GM12878 (cell line): Measurements from ENCODE around the gene SOX10. TPM values are rescaled to one million over a fixed set of nuclear protein-coding genes. Genes with fewer than 3 reads are reported as not detected.

ENCODE experiments used
- ATAC-seq: fragments of 200-7000 bp; cut with Tn5 transposase; 3 replicates; pipeline ENCODE4 v1.9.1; 2020; ENCODE audit warnings: mild to moderate bottlenecking, moderate library complexity
- BruUV-seq: library from RNA; stranded (reverse); fragments of 400-500 nt; replicated peaks from 2 replicates; lab custom pipeline; 2021; lab: Mats Ljungman, UMichigan
- CTCF ChIA-PET: fragments of 300-600 bp; sonication (Branson Sonifier 250); formaldehyde crosslinking; extraction: SDS; loops from one replicate; lab custom pipeline; 2021; ENCODE audit warnings: inconsistent platforms; lab: Yijun Ruan, JAX
- POLR2A ChIA-PET: fragments of 350-600 bp; formaldehyde crosslinking; extraction: SDS; loops from one replicate; lab custom pipeline; 2021; ENCODE audit warnings: inconsistent platforms; lab: Charles Lee
- RAD21 ChIA-PET: fragments of 300-600 bp; sonication (Branson Sonifier 250); formaldehyde crosslinking; loops from one replicate; lab custom pipeline; 2023; ENCODE audit warnings: antibody characterized with exemption; ENCODE audit not compliant: unreplicated experiment; lab: Charles Lee
- SMC1A ChIA-PET: fragments of 300-600 bp; sonication (Branson Sonifier 250); formaldehyde crosslinking; loops from one replicate; lab custom pipeline; 2023; ENCODE audit not compliant: unreplicated experiment, uncharacterized antibody; lab: Charles Lee
- DNase-seq: peaks from one replicate; pipeline ENCODE4 v3.0.0-alpha.2; 2011; ENCODE audit warnings: low read depth, low spot score
- FAIRE-seq: peaks from 3 replicates; lab custom pipeline; 2011; peaks lifted over from hg19 to GRCh38; lab: Jason Lieb, UNC
- H2AFZ ChIP-seq: 2 replicates; pipeline ENCODE4 v1.6.0; 2011; ENCODE audit warnings: low read depth, low read length, control low read depth; ENCODE audit not compliant: control insufficient read depth
- H3K27ac ChIP-seq: 2 replicates; pipeline ENCODE4 v1.5.1; 2011; ENCODE audit warnings: control low read depth; ENCODE audit not compliant: control insufficient read depth, insufficient read depth
- H3K27me3 ChIP-seq, 2 experiments: replicated peaks in 1 of 2; 2 replicates each; pipeline versions ENCODE4 v1.6.0 to v1.6.1; 2011; ENCODE audit warnings: low read length in 1 of 2; ENCODE audit not compliant: control insufficient read depth in 2 of 2, insufficient read depth in 2 of 2
- H3K36me3 ChIP-seq, 2 experiments: 2 replicates each; pipeline ENCODE4 v1.5.1; 2011; ENCODE audit warnings: low read length in 1 of 2; ENCODE audit not compliant: control insufficient read depth in 2 of 2, insufficient read depth in 2 of 2
- H3K4me1 ChIP-seq: 2 replicates; pipeline ENCODE4 v1.6.1; 2011; ENCODE audit warnings: mild to moderate bottlenecking, low read length, moderate library complexity, mixed read lengths; ENCODE audit not compliant: control insufficient read depth, insufficient read depth
- H3K4me2 ChIP-seq: 2 replicates; pipeline ENCODE4 v1.6.0; 2011; ENCODE audit warnings: control low read depth; ENCODE audit not compliant: control insufficient read depth, insufficient read depth
- H3K4me3 ChIP-seq: fragments of 200-600 bp; sonication (generic); 2 replicates; pipeline ENCODE4 v1.5.1; 2016
- H3K79me2 ChIP-seq: 2 replicates; pipeline ENCODE4 v1.6.0; 2011; ENCODE audit warnings: low read length; ENCODE audit not compliant: control insufficient read depth, insufficient read depth
- H3K9ac ChIP-seq: 2 replicates; pipeline ENCODE4 v1.8.0; 2011; ENCODE audit warnings: low read length, control low read depth, mixed read lengths; ENCODE audit not compliant: control insufficient read depth, insufficient read depth
- H3K9me3 ChIP-seq: replicated peaks from 3 replicates; pipeline ENCODE4 v1.5.1; 2011; ENCODE audit warnings: mild to moderate bottlenecking, low read length; ENCODE audit not compliant: control insufficient read depth, insufficient read depth
- H4K20me1 ChIP-seq: 2 replicates; pipeline ENCODE4 v1.6.0; 2011; ENCODE audit not compliant: control insufficient read depth, insufficient read depth
- CBFB ChIP-seq: IDR thresholded peaks from 2 replicates; pipeline ENCODE4 v1.6.1; 2016; ENCODE audit warnings: antibody characterized with exemption, low read depth
- CHD1 ChIP-seq: IDR thresholded peaks from 2 replicates; pipeline ENCODE4 v1.6.1; 2012; ENCODE audit warnings: low read depth, low read length, improper control_type of control experiment
- KAT2A ChIP-seq: conservative IDR thresholded peaks from 2 replicates; pipeline ENCODE4 v1.6.1; 2011; ENCODE audit warnings: low read depth, low read length; ENCODE audit not compliant: control insufficient read depth
- PML ChIP-seq: IDR thresholded peaks from 2 replicates; pipeline ENCODE4 v1.6.1; 2012; ENCODE audit warnings: low read length, inconsistent platforms
- RBBP5 ChIP-seq: fragments of 200-600 bp; sonication (generic); conservative IDR thresholded peaks from 2 replicates; pipeline ENCODE4 v1.6.1; 2016
- RUNX3 ChIP-seq: IDR thresholded peaks from 2 replicates; pipeline ENCODE4 v1.6.1; 2012; ENCODE audit warnings: low read length, inconsistent platforms
- SUZ12 ChIP-seq: fragments of 200-600 bp; sonication (generic); IDR thresholded peaks from one replicate; pipeline ENCODE4 v1.6.1; 2018; ENCODE audit warnings: antibody characterized with exemption, mild to moderate bottlenecking; ENCODE audit not compliant: unreplicated experiment
- ZNF274 ChIP-seq: IDR thresholded peaks from one replicate; pipeline ENCODE4 v1.8.0; 2011; ENCODE audit not compliant: insufficient read length, insufficient read depth
- ZSCAN29 ChIP-seq: fragments of 450-650 bp; IDR thresholded peaks from 2 replicates; pipeline ENCODE4 v1.6.1; 2017; ENCODE audit warnings: mild to moderate bottlenecking, moderate library complexity
- WGBS: methylation state at CpG from one replicate; pipeline ENCODE4 v1.1.6; 2016; ENCODE audit warnings: low lambda C conversion rate; ENCODE audit not compliant: insufficient replicate concordance, insufficient coverage; ENCODE audit errors: missing lambda C conversion rate; 5-methylcytosine and 5-hydroxymethylcytosine counted together
- in situ Hi-C: fragments of 300-500 bp; cut with MboI; formaldehyde crosslinking; loops from 9 replicates; pipeline ENCODE4 v1.14.3; 2018; ENCODE audit warnings: mixed read lengths
- intact Hi-C: fragments of 100-400 bp; cut with micrococcal nuclease; formaldehyde crosslinking; loops from one replicate; pipeline ENCODE4 v1.14.2; 2022; ENCODE audit not compliant: unreplicated experiment
- polyA plus RNA-seq, 11 experiments: library from polyadenylated mRNA; depleted of rRNA in 4 of 11; unstranded in 6 of 11; stranded (reverse) in 5 of 11; fragments of >200 nt; fragmentation: Nextera tagmentation in 4 of 11; fragmentation: Illumina TruSeq in 1 of 11; extraction: Ambion mirVana in 4 of 11; extraction: Trizol in 1 of 11; gene quantifications; 1 replicate in 1 of 11; 2 replicates in 10 of 11; pipeline versions ENCODE4 v1.2.1 to v1.2.3, GENCODE V29; 2011 to 2016; ENCODE audit warnings: inconsistent platforms in 2 of 11, missing spikeins in 2 of 11, low read depth in 1 of 11
- total RNA-seq, 4 experiments: library from RNA; depleted of rRNA in 3 of 4; stranded (reverse); fragments of >200 nt in 3 of 4; fragmentation: Illumina TruSeq in 1 of 4; extraction: Trizol in 1 of 4; gene quantifications; 2 replicates each; pipeline versions ENCODE4 v1.2.1 to v1.2.3, GENCODE V29; 2013 to 2021
- TF ChIP-seq, protein P1 (sequence below): fragments of 450-650 bp; formaldehyde crosslinking; IDR thresholded peaks from 2 replicates; pipeline ENCODE4 v1.4.0; 2020; ENCODE audit warnings: mild to moderate bottlenecking, moderate library complexity

The SOX10 gene
- total and polyA plus RNA-seq, 10 of the 15 experiments (the other 5 are each of a cell fraction or from before 2014, with no cell fraction given) = 0.05 TPM; not detected in 9

DNA sequence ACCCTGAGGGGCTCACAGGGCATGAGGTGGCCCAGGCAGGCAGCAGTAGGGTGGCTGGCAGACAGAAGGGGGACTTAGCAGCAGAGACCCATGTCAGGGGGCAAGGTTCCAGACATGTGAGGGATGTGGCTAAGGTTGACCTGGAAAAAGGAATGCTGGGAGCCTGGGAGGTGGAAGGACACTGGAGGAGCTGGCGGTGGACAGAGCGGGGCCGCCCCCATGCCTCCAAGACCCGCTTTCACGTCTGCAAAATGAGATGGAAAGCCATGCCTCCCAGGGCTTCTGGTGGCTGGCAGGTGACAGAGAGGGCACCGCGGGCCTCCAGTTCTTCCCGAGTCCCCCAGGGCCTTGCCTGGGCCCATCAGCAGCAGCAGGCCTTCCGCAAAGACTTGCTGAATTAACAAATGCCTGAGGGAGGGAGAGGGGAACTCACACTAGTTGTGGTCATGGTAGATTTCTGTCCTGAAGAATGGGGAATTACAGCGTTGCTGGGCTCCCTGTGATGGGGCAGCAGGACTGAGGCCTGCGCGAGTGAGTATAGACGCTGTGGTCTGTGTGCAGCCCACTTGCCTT, 23.1 kb upstream of the SOX10 start:
- no TSS peak for BruUV-seq
- H3K27me3 ChIP-seq = no peaks in the 10 kb centered on the region
- FAIRE-seq (no peak), ATAC-seq (no peak), DNase-seq (no peak)
- CTCF ChIA-PET = no interaction called here
- no peaks in the 10 kb centered on the region for H4K20me1 ChIP-seq
- no peak overlapping the region for H2AFZ ChIP-seq
- no peaks in the 10 kb centered on the region for H3K9me3 ChIP-seq
- SMC1A ChIA-PET = no interaction called here
- H3K79me2 ChIP-seq = no peaks in the 10 kb centered on the region
- no peak overlapping the region for H3K9ac ChIP-seq
- POLR2A ChIA-PET = interaction anchor here (0.7 kb wide), 1 partner anchor 431 kb away, joined by 3 read pairs; no protein-coding TSS in a partner anchor
- intact Hi-C loops (no loop called here), in situ Hi-C loops (no loop called here)
- RAD21 ChIA-PET = no interaction called here
- H3K36me3 ChIP-seq = no peaks in the 10 kb centered on the region
- no peaks in the 10 kb centered on the region for H3K4me1 ChIP-seq
- H3K4me3 ChIP-seq = no peak overlapping the region
- TF ChIP-seq RBBP5 (no peak), CHD1 (no peak), RUNX3 (no peak)
- H3K27ac ChIP-seq = no peak overlapping the region
- 57% methylated on average over 11 of the region's 13 CpGs for WGBS
- no peak overlapping the region for H3K4me2 ChIP-seq

DNA sequence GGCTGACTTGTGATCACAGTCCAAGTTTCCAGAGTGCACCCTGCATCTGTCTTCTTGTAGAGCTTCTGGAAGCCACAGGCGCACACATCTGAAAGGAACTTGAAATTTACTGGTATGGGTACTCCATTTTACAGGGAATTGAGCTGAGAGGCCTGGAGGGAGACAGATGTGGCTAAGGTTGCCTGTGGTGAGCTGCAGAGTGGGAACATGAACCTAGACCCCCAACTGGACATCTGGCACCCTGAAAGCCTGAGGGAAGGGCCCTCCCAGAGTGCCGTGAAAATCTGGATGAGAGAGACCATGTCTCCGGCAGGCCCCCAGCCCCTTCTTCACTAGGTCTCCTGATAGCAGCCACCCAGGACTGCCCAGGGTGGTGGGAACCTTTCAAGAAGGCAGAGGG, 22.6 kb upstream of the SOX10 start:
- SMC1A ChIA-PET = no interaction called here
- Histone ChIP-seq H3K9me3 (no peaks in the 10 kb centered on the region), H3K36me3 (no peaks in the 10 kb centered on the region), H3K27me3 (no peaks in the 10 kb centered on the region), H3K9ac (no peak overlapping the region), H3K79me2 (no peaks in the 10 kb centered on the region)
- 50% methylated on average over 3 of the region's 3 CpGs for WGBS
- POLR2A ChIA-PET = no interaction called here
- intact Hi-C loops = no loop called here
- RAD21 ChIA-PET = no interaction called here
- TF ChIP-seq, protein P1, sequence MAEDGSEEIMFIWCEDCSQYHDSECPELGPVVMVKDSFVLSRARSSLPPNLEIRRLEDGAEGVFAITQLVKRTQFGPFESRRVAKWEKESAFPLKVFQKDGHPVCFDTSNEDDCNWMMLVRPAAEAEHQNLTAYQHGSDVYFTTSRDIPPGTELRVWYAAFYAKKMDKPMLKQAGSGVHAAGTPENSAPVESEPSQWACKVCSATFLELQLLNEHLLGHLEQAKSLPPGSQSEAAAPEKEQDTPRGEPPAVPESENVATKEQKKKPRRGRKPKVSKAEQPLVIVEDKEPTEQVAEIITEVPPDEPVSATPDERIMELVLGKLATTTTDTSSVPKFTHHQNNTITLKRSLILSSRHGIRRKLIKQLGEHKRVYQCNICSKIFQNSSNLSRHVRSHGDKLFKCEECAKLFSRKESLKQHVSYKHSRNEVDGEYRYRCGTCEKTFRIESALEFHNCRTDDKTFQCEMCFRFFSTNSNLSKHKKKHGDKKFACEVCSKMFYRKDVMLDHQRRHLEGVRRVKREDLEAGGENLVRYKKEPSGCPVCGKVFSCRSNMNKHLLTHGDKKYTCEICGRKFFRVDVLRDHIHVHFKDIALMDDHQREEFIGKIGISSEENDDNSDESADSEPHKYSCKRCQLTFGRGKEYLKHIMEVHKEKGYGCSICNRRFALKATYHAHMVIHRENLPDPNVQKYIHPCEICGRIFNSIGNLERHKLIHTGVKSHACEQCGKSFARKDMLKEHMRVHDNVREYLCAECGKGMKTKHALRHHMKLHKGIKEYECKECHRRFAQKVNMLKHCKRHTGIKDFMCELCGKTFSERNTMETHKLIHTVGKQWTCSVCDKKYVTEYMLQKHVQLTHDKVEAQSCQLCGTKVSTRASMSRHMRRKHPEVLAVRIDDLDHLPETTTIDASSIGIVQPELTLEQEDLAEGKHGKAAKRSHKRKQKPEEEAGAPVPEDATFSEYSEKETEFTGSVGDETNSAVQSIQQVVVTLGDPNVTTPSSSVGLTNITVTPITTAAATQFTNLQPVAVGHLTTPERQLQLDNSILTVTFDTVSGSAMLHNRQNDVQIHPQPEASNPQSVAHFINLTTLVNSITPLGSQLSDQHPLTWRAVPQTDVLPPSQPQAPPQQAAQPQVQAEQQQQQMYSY (CRISPR knock-in tag) = no peak
- TF ChIP-seq PML (no peak), KAT2A (no peak), ZNF274 (no peak), CBFB (no peak), ZSCAN29 (no peak), SUZ12 (no peak)
- TF ChIP-seq, all 136 proteins: peak for 0
- FAIRE-seq = no peak
- BruUV-seq = no TSS peak
- H4K20me1 ChIP-seq = no peaks in the 10 kb centered on the region
- H3K4me3 ChIP-seq = no peak overlapping the region
- no peaks in the 10 kb centered on the region for H3K4me1 ChIP-seq
- CTCF ChIA-PET = no interaction called here
- no peak overlapping the region for H3K27ac ChIP-seq
- in situ Hi-C loops = no loop called here
- DNase-seq = no peak
- H3K4me2 ChIP-seq = no peak overlapping the region
- no peak overlapping the region for H2AFZ ChIP-seq
- ATAC-seq = no peak
